RWPE2 (cell line): ENCODE results near the gene FBP2.
A peak's percentile ranks its signal among the peaks of the same experiment; 100 is the strongest.

Experiments
- ATAC-seq: fragments of 200-7000 bp; cut with Tn5 transposase; 3 replicates; pipeline ENCODE4 v1.9.1; 2021; ENCODE audit warnings: low read depth
- DNase-seq: peaks from one replicate; pipeline ENCODE4 v3.0.0-alpha.2; 2020; ENCODE audit warnings: low spot score
- H3K27ac ChIP-seq: fragments of 450-650 bp; 2 replicates; pipeline ENCODE4 v1.5.1; 2017; ENCODE audit warnings: mild to moderate bottlenecking; ENCODE audit not compliant: poor library complexity, severe bottlenecking
- H3K27me3 ChIP-seq: fragments of 250-450 bp; sonication (Bioruptor Pico); 2 replicates; pipeline ENCODE4 v1.5.1; 2021; ENCODE audit warnings: mild to moderate bottlenecking, moderate library complexity; ENCODE audit not compliant: insufficient read depth, poor library complexity, severe bottlenecking
- H3K36me3 ChIP-seq: fragments of 250-450 bp; sonication (Bioruptor Pico); 2 replicates; pipeline ENCODE4 v1.5.1; 2020; ENCODE audit warnings: low read depth, mild to moderate bottlenecking, moderate library complexity
- H3K4me1 ChIP-seq: fragments of 250-450 bp; sonication (Bioruptor Pico); 2 replicates; pipeline ENCODE4 v1.5.1; 2021; ENCODE audit warnings: mild to moderate bottlenecking, moderate library complexity; ENCODE audit not compliant: insufficient read depth, poor library complexity, severe bottlenecking
- H3K4me3 ChIP-seq: fragments of 250-450 bp; sonication (Bioruptor Pico); 2 replicates; pipeline ENCODE4 v1.5.1; 2021; ENCODE audit warnings: mild to moderate bottlenecking, moderate library complexity; ENCODE audit not compliant: severe bottlenecking
- H3K9me3 ChIP-seq: fragments of 250-450 bp; sonication (Bioruptor Pico); 2 replicates; pipeline ENCODE4 v1.5.1; 2021; ENCODE audit warnings: mild to moderate bottlenecking, moderate library complexity; ENCODE audit not compliant: severe bottlenecking
- TF ChIP-seq, protein P1 (sequence below): fragments of 450-650 bp; IDR thresholded peaks from one replicate; pipeline ENCODE4 v1.5.1; 2017; ENCODE audit warnings: mild to moderate bottlenecking, moderate library complexity; ENCODE audit not compliant: poor library complexity, severe bottlenecking

The FBP2 gene

DNA sequence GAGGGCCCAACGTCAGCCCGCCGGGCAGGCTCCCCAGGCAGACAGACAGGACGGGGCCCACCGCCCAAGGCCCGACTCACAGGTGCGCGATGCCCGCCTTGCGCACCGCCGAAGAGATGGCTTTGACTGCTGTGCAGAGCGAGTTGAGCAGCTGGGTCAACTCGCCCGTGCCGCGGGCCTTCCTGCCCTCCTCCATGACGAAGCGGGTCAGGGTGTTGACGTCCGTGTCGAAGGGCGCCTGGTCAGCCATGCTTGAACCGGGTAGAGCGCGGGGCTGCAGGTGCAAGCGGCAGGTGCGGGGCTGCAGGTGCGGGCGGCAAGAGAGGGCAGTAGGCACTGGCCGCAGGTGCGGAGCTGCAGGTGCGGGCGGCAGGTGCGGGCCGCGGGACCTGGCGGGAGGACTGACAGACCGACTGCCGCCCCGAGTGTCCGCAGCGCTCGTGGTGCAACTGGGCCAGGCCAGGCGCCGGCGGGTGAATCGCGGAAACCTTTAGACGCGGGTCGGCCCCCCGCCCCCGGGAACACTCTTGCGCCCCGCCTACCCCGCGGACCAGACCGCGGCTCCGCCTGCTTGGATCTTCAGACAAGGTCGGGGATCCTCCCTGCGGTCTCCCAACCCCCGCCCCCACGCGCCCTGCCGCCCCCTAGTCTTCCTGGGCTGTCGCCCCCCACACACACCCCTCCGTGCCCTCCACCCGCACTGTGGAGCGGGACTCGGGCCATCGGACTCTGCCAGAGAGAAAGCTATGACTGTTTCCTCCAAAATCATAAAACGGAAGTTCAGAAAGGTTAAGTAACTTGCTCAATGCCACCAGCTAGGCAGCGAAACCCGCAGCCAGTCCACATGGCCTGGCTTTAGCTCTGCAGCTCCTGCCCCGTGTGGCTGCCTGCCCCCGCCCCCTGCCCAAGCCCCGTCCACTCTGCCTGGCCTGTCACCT lies 45.7 kb upstream of the FBP2 start, which contains the start of gene FBP1:
TSS of gene FBP1 (minus strand) at position 458 of the 938 bp plus-strand sequence. CDS start at position 250, 208 bp downstream.
- Histone ChIP-seq H3K4me1 (no peaks in the 10 kb centered on the region), H3K4me3 (peak within 1 kb of the TSS; percentile 20), H3K27ac (no peak within 1 kb of the TSS), H3K9me3 (no peaks in the 10 kb centered on the region), H3K27me3 (peaks cover 13% of the 10 kb centered on the region), H3K36me3 (no peaks in the 10 kb centered on the region)
- ATAC-seq: peak; percentile 53
- TF ChIP-seq, protein P1, sequence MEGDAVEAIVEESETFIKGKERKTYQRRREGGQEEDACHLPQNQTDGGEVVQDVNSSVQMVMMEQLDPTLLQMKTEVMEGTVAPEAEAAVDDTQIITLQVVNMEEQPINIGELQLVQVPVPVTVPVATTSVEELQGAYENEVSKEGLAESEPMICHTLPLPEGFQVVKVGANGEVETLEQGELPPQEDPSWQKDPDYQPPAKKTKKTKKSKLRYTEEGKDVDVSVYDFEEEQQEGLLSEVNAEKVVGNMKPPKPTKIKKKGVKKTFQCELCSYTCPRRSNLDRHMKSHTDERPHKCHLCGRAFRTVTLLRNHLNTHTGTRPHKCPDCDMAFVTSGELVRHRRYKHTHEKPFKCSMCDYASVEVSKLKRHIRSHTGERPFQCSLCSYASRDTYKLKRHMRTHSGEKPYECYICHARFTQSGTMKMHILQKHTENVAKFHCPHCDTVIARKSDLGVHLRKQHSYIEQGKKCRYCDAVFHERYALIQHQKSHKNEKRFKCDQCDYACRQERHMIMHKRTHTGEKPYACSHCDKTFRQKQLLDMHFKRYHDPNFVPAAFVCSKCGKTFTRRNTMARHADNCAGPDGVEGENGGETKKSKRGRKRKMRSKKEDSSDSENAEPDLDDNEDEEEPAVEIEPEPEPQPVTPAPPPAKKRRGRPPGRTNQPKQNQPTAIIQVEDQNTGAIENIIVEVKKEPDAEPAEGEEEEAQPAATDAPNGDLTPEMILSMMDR: no peak
- no peak for DNase-seq

DNA sequence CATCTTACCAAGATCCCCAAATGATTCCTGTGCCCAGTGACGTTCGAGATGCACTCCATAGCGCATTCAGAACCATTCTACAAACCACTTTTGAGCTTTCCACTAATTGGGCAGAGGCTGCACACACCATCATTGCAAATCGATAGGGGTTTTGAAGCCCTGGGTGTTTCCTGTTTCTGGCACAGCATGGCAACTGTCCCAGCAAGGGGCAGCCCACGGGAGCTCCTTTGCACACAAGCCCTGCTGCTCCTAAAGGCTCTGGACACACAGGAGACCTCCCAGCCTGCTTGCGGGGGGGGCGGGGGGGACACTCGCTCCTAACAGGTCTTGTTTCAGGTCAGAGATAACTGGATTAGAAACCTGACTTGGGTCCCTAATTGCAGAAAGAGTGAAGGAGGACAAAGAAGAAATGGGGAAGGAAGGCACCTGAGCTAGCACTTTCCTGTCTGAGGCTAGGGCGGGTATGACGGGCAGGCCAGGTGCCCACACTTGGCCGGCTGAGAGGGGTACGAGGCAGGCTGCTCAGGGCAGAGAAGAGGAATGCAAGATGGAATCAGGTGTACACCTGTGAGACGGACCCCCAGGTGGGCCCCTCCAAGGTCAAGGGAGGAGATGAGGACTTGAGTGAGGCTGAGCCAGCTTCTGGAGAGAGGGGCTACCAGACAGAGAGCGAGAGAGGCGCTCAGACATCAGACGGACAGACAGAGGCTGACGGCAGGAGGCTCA lies 44.9 kb upstream of the FBP2 start:
- H3K9me3 ChIP-seq: no peaks in the 10 kb centered on the region
- peaks cover 13% of the 10 kb centered on the region for H3K27me3 ChIP-seq
- no peaks in the 10 kb centered on the region for H3K4me1 ChIP-seq
- no peaks in the 10 kb centered on the region for H3K36me3 ChIP-seq
- no peak overlapping the region for H3K27ac ChIP-seq
- no peak overlapping the region for H3K4me3 ChIP-seq
- ATAC-seq (no peak), DNase-seq (no peak)
- TF ChIP-seq, protein P1: no peak

DNA sequence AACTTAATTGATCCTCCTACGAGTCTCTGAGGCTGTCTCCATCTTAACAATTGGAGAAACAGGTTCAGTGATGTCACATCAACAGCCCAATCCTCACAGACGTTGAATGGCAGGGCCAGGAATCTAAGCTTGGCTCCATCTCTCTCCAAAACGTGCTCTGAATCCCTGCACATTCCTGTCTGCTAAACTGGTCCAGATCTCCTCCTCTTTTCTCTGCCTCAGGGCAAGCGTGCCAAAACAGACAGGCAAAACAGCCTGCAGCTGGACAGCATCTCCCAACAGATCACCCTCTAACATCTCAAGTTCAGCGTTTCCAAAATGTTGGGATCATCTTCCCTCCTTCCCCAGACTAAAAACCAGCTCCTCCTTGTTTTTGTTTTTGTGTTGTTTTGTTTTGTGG lies 39.1 kb upstream of the FBP2 start:
- H3K27ac ChIP-seq: no peak overlapping the region
- H3K36me3 ChIP-seq: no peaks in the 10 kb centered on the region
- no peaks in the 10 kb centered on the region for H3K9me3 ChIP-seq
- TF ChIP-seq, protein P1: no peak
- no peak overlapping the region for H3K4me3 ChIP-seq
- peaks cover 16% of the 10 kb centered on the region for H3K4me1 ChIP-seq
- no peaks in the 10 kb centered on the region for H3K27me3 ChIP-seq
- ATAC-seq (no peak), DNase-seq (no peak)

DNA sequence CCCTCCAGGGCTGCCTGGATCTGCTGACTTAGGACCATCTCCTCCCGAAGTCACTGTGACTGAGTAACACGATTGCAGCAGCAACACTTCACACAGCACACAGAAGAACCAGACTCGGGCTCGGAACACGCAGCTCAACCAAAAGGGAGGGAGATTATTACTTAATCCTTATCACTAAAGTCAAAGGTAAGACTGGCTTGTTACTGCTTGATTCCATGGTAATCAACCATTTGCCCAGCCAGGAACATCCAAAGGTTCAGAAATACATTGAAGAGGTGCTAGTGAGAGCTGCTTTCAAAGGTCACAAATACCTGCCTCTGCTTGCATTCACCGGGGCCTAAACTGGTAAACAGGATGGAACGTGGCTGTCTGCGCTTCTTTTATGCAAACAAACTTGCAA lies 38.0 kb upstream of the FBP2 start:
- no peak for ATAC-seq
- Histone ChIP-seq H3K36me3 (no peaks in the 10 kb centered on the region), H3K9me3 (no peaks in the 10 kb centered on the region), H3K27ac (no peak overlapping the region), H3K4me1 (peaks cover 16% of the 10 kb centered on the region), H3K27me3 (no peaks in the 10 kb centered on the region), H3K4me3 (no peak overlapping the region)
- no peak for DNase-seq
- TF ChIP-seq, protein P1: no peak
